ENCODE data around the gene MRPS12. TPM values are rescaled to one million over a fixed set of nuclear protein-coding genes. Genes with fewer than 3 reads are reported as not detected.

The MRPS12 gene
- total and polyA plus RNA-seq, 2 of the 13 experiments (the other 11 are each of a cell fraction or from before 2014, with no cell fraction given) = 27.5 to 54.8 TPM

GRCh38 chr19:38929929-38930775 is 592 bp upstream of the MRPS12 start, which contains the start of gene SARS2 (continued):
- TF ChIP-seq ZNF644 (CRISPR knock-in tag; IDR thresholded peaks at IDR 0.05; ENCODE audit: low read depth) (no peak), RFX3 (CRISPR knock-in tag; IDR thresholded peaks at IDR 0.05) (no peak), KDM3A (CRISPR knock-in tag; IDR thresholded peaks at IDR 0.05; ENCODE audit: low read depth) (0 out of 2 replicates have a peak, but pooled peaks have one; percentile 12), NFE2 (CRISPR knock-in tag; IDR thresholded peaks at IDR 0.05) (no peak; the same call in 1 of the 2 replicates), AKNA (CRISPR knock-in tag; IDR thresholded peaks at IDR 0.05; ENCODE audit: borderline replicate concordance) (no peak), HOXA7 (CRISPR knock-in tag; IDR thresholded peaks at IDR 0.05) (no peak), TCF12 (IDR thresholded peaks at IDR 0.05) (no peak), TCF12 (CRISPR knock-in tag; IDR thresholded peaks at IDR 0.05) (no peak), AGO2 (optimal IDR thresholded peaks at IDR 0.05; ENCODE audit: low read depth, low read length) (peak; percentile 78), PRDM15 (CRISPR knock-in tag; IDR thresholded peaks at IDR 0.05) (no peak), PRPF4 (IDR thresholded peaks at IDR 0.05; ENCODE audit: low read depth, low read length, poor library complexity, severe bottlenecking) (no peak), ZNF703 (CRISPR knock-in tag; IDR thresholded peaks at IDR 0.05; ENCODE audit: borderline replicate concordance) (no peak)
- TF ChIP-seq, protein P1, sequence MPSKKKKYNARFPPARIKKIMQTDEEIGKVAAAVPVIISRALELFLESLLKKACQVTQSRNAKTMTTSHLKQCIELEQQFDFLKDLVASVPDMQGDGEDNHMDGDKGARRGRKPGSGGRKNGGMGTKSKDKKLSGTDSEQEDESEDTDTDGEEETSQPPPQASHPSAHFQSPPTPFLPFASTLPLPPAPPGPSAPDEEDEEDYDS (CRISPR knock-in tag; IDR thresholded peaks at IDR 0.05) = no peak; the same call in 1 of the 2 replicates
- TF ChIP-seq, protein P2, sequence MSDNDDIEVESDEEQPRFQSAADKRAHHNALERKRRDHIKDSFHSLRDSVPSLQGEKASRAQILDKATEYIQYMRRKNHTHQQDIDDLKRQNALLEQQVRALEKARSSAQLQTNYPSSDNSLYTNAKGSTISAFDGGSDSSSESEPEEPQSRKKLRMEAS (IDR thresholded peaks at IDR 0.05) = peak; percentile 74
- TF ChIP-seq, protein P3, sequence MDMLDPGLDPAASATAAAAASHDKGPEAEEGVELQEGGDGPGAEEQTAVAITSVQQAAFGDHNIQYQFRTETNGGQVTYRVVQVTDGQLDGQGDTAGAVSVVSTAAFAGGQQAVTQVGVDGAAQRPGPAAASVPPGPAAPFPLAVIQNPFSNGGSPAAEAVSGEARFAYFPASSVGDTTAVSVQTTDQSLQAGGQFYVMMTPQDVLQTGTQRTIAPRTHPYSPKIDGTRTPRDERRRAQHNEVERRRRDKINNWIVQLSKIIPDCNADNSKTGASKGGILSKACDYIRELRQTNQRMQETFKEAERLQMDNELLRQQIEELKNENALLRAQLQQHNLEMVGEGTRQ (IDR thresholded peaks at IDR 0.05; ENCODE audit: low read depth, low read length) = no peak; the same call in 1 of the 2 replicates
- TF ChIP-seq, protein P3 (CRISPR knock-in tag; IDR thresholded peaks at IDR 0.05; ENCODE audit: borderline replicate concordance) = peak; percentile 63; the same call in 1 of the 2 replicates
